Stimulated activated CD8-positive, alpha-beta memory T cell treated with anti-CD3 and anti-CD28 coated beads, Interleukin-15, amount 100 ng/mL, for 4 hours (primary cell): ENCODE results near the gene CGNL1.

ENCODE experiments used
- DNase-seq, 2 donors: peaks; one replicate each; pipeline ENCODE4 v3.0.0-alpha.2; 2020; ENCODE audit warnings: low read depth in 2 of 2

Gene CGNL1

GRCh38 chr15:57548351-57548750 lies 172.0 kb downstream of the CGNL1 start:
- DNase-seq, result no peak

GRCh38 chr15:57548835-57549234 lies 172.5 kb downstream of the CGNL1 start:
- no peak for DNase-seq

GRCh38 chr15:57549935-57550334 lies 173.6 kb downstream of the CGNL1 start:
- no peak for DNase-seq

GRCh38 chr15:57550640-57551039 lies 174.3 kb downstream of the CGNL1 start:
- no peak for DNase-seq

GRCh38 chr15:57551715-57552677 lies 175.7 kb downstream of the CGNL1 start:
- DNase-seq, result no peak

GRCh38 chr15:57552678-57553334 lies 176.5 kb downstream of the CGNL1 start:
- DNase-seq, result no peak

- DNase-seq, result no peak
Observed at GRCh38 chr15:57553526-57553925, 177.2 kb downstream of the CGNL1 start.

GRCh38 chr15:57554063-57554811 lies 177.9 kb downstream of the CGNL1 start:
- no peak for DNase-seq

- DNase-seq, result no peak
Observed at GRCh38 chr15:57554812-57555179, 178.5 kb downstream of the CGNL1 start.

- no peak for DNase-seq
Observed at GRCh38 chr15:57555270-57555669, 179.0 kb downstream of the CGNL1 start.

- no peak for DNase-seq
Observed at GRCh38 chr15:57556040-57556439, 179.7 kb downstream of the CGNL1 start.

GRCh38 chr15:57557267-57557666 lies 181.0 kb downstream of the CGNL1 start:
- no peak for DNase-seq

- no peak for DNase-seq
Observed at GRCh38 chr15:57557810-57558209, 181.5 kb downstream of the CGNL1 start.

- DNase-seq, result peak; percentile 11 to 40
Observed at GRCh38 chr15:57559875-57560274, 183.6 kb downstream of the CGNL1 start.

- peak in 1 of 2 donors; percentile 15 for DNase-seq
Observed at GRCh38 chr15:57561041-57561711, 184.9 kb downstream of the CGNL1 start.

- DNase-seq, result no peak
Observed at GRCh38 chr15:57562196-57562769, 186.0 kb downstream of the CGNL1 start.

GRCh38 chr15:57563416-57563815 lies 187.1 kb downstream of the CGNL1 start:
- DNase-seq, result no peak

- no peak for DNase-seq
Observed at GRCh38 chr15:57565311-57565710, 189.0 kb downstream of the CGNL1 start.

- DNase-seq, result no peak
Observed at GRCh38 chr15:57566834-57567233, 190.5 kb downstream of the CGNL1 start.

GRCh38 chr15:57567891-57568290 lies 191.6 kb downstream of the CGNL1 start:
- DNase-seq, result no peak

- no peak for DNase-seq
Observed at GRCh38 chr15:57568299-57568698, 192.0 kb downstream of the CGNL1 start.
